Fibroblast of lung (primary cell): Measurements from ENCODE around the gene GAS7.

Experiments used
- EZH2 ChIP-seq: IDR thresholded peaks from 2 replicates; pipeline ENCODE4 v1.5.1; 2012; ENCODE audit warnings: low read length, control low read depth, mild to moderate bottlenecking; ENCODE audit errors: missing control alignments
- TF ChIP-seq, protein P1 (sequence below), 2 donors: IDR thresholded peaks in 1 of 2; conservative IDR thresholded peaks in 1 of 2; 1 replicate in 1 of 2; 2 replicates in 1 of 2; pipeline ENCODE4 v1.5.1; 2011 to 2012; ENCODE audit warnings: low read length in 2 of 2, control low read depth in 1 of 2, inconsistent platforms in 1 of 2, low read depth in 1 of 2, mild to moderate bottlenecking in 1 of 2

DNA sequence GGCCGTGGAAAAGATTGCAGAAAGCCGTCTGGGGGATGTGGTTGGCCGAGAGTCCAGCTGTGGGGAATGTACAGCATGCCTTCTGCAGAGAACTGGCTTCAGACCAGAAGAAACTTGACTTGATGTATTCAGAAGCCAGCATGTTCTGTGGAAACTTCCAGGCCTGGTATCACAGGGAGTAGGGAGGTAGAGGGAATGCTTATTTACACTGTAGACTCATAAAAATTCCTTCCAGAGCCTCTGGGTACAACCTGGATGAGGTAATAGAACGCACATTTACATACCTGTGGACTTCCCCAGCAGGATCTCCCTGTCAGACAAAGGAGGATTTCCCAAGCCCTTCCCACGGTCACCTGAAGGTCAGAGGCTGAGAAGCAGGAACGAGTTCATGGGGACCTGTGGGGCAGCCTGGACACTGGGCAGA lies 11.8 kb upstream of the GAS7 start:
- TF ChIP-seq, protein P1, sequence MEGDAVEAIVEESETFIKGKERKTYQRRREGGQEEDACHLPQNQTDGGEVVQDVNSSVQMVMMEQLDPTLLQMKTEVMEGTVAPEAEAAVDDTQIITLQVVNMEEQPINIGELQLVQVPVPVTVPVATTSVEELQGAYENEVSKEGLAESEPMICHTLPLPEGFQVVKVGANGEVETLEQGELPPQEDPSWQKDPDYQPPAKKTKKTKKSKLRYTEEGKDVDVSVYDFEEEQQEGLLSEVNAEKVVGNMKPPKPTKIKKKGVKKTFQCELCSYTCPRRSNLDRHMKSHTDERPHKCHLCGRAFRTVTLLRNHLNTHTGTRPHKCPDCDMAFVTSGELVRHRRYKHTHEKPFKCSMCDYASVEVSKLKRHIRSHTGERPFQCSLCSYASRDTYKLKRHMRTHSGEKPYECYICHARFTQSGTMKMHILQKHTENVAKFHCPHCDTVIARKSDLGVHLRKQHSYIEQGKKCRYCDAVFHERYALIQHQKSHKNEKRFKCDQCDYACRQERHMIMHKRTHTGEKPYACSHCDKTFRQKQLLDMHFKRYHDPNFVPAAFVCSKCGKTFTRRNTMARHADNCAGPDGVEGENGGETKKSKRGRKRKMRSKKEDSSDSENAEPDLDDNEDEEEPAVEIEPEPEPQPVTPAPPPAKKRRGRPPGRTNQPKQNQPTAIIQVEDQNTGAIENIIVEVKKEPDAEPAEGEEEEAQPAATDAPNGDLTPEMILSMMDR (conservative IDR thresholded peaks at IDR 0.05 in 1 of 2, IDR thresholded peaks at IDR 0.05 in 1 of 2; ENCODE audit: low read depth in 1 of 2, low read length in 2 of 2), result no peak
- no peak for TF ChIP-seq EZH2
